IMR-90 (cell line): Measurements from ENCODE around the gene VAT1L. TPM values are rescaled to one million over a fixed set of nuclear protein-coding genes. Genes with fewer than 3 reads are reported as not detected.

ENCODE experiments used
- ATAC-seq: fragments of 200-7000 bp; cut with Tn5 transposase; 2 replicates; pipeline ENCODE4 v1.9.1; 2020; ENCODE audit warnings: low read depth, mild to moderate bottlenecking, moderate library complexity
- BruUV-seq: library from RNA; stranded (reverse); fragments of 400-500 nt; replicated peaks from 2 replicates; lab custom pipeline; 2021; lab: Mats Ljungman, UMichigan
- CTCF ChIA-PET: fragments of 300-600 bp; formaldehyde crosslinking; extraction: SDS; loops from one replicate; lab custom pipeline; 2021; ENCODE audit warnings: antibody characterized with exemption; lab: Yijun Ruan, JAX
- POLR2A ChIA-PET: fragments of 300-600 bp; sonication (Branson Sonifier 250); formaldehyde crosslinking; loops from one replicate; lab custom pipeline; 2022; ENCODE audit warnings: antibody characterized with exemption; ENCODE audit not compliant: unreplicated experiment; lab: Charles Lee
- DNase-seq: peaks from one replicate; pipeline ENCODE4 v3.0.0; 2013
- H2AFZ ChIP-seq: replicated peaks from 2 replicates; pipeline ENCODE3; 2013; ENCODE audit warnings: low read length, mild to moderate bottlenecking; ENCODE audit not compliant: poor library complexity
- H2AK5ac ChIP-seq: 2 replicates; pipeline ENCODE4 v1.6.1; 2013; ENCODE audit warnings: low read depth, low read length, inconsistent platforms
- H2AK9ac ChIP-seq: replicated peaks from 2 replicates; pipeline ENCODE3; 2013; ENCODE audit warnings: mild to moderate bottlenecking, low read depth, low read length, moderate library complexity; ENCODE audit not compliant: poor library complexity
- H2BK120ac ChIP-seq: 2 replicates; pipeline ENCODE4 v1.6.1; 2013; ENCODE audit warnings: low read depth, low read length, inconsistent platforms
- H2BK15ac ChIP-seq: 3 replicates; pipeline ENCODE4 v1.6.1; 2013; ENCODE audit warnings: low read depth, low read length, inconsistent platforms
- H2BK20ac ChIP-seq: 2 replicates; pipeline ENCODE4 v1.6.1; 2013; ENCODE audit warnings: low read depth, mild to moderate bottlenecking, inconsistent platforms, low read length, moderate library complexity
- H2BK5ac ChIP-seq: 2 replicates; pipeline ENCODE4 v1.6.1; 2013; ENCODE audit warnings: mild to moderate bottlenecking, low read depth, low read length, inconsistent platforms; ENCODE audit not compliant: poor library complexity, severe bottlenecking
- H3K14ac ChIP-seq: replicated peaks from 2 replicates; pipeline ENCODE4 v1.6.1; 2013; ENCODE audit warnings: low read depth, low read length, inconsistent platforms
- H3K18ac ChIP-seq: 2 replicates; pipeline ENCODE4 v1.6.1; 2013; ENCODE audit warnings: low read depth, low read length, control low read depth
- H3K23ac ChIP-seq: 2 replicates; pipeline ENCODE4 v1.6.1; 2013; ENCODE audit warnings: low read depth, low read length, inconsistent platforms
- H3K27ac ChIP-seq: 2 replicates; pipeline ENCODE4 v1.5.1; 2013; ENCODE audit warnings: mild to moderate bottlenecking, control low read depth, low read length; ENCODE audit not compliant: insufficient read depth
- H3K27me3 ChIP-seq: 2 replicates; pipeline ENCODE4 v1.6.1; 2013; ENCODE audit warnings: low read length; ENCODE audit not compliant: control insufficient read depth, insufficient read depth
- H3K36me3 ChIP-seq: 2 replicates; pipeline ENCODE4 v1.6.1; 2013; ENCODE audit warnings: low read length, mixed read lengths; ENCODE audit not compliant: control insufficient read depth, insufficient read depth
- H3K4ac ChIP-seq: 2 replicates; pipeline ENCODE4 v1.6.1; 2013; ENCODE audit warnings: low read depth, low read length, inconsistent platforms
- H3K4me1 ChIP-seq: 2 replicates; pipeline ENCODE4 v1.6.1; 2013; ENCODE audit warnings: low read length, mixed read lengths; ENCODE audit not compliant: control insufficient read depth, insufficient read depth
- H3K4me2 ChIP-seq: 2 replicates; pipeline ENCODE4 v1.6.1; 2013; ENCODE audit warnings: low read depth, mild to moderate bottlenecking, control low read depth, low read length, moderate library complexity
- H3K4me3 ChIP-seq: 2 replicates; pipeline ENCODE4 v1.5.1; 2013; ENCODE audit warnings: low read depth, mild to moderate bottlenecking, control low read depth, low read length, moderate library complexity; ENCODE audit not compliant: insufficient read depth
- H3K56ac ChIP-seq: 2 replicates; pipeline ENCODE4 v1.6.1; 2013; ENCODE audit warnings: low read length, inconsistent platforms; ENCODE audit not compliant: insufficient read depth; ENCODE audit errors: extremely low read depth
- H3K79me1 ChIP-seq, 2 experiments: 2 replicates each; pipeline ENCODE4 v1.6.1; 2013; ENCODE audit warnings: low read length in 2 of 2, inconsistent platforms in 1 of 2, low read depth in 1 of 2
- H3K9ac ChIP-seq: 2 replicates; pipeline ENCODE4 v1.6.1; 2013; ENCODE audit warnings: low read depth, low read length, control low read depth
- H3K9me1 ChIP-seq: 2 replicates; pipeline ENCODE4 v1.6.1; 2013; ENCODE audit warnings: low read length, inconsistent platforms; ENCODE audit not compliant: insufficient read depth
- H3K9me3 ChIP-seq: 2 replicates; pipeline ENCODE4 v1.6.1; 2013; ENCODE audit warnings: low read length; ENCODE audit not compliant: control insufficient read depth, insufficient read depth
- H4K20me1 ChIP-seq: 2 replicates; pipeline ENCODE4 v1.6.1; 2013; ENCODE audit warnings: low read length, inconsistent platforms; ENCODE audit not compliant: insufficient read depth
- H4K5ac ChIP-seq: 2 replicates; pipeline ENCODE4 v1.6.1; 2013; ENCODE audit warnings: mild to moderate bottlenecking, low read depth, low read length, control low read depth
- H4K8ac ChIP-seq, 2 experiments: 2 replicates each; pipeline ENCODE4 v1.6.1; 2013; ENCODE audit warnings: low read depth in 2 of 2, low read length in 2 of 2, control low read depth in 1 of 2, inconsistent platforms in 1 of 2
- H4K91ac ChIP-seq: 2 replicates; pipeline ENCODE4 v1.6.1; 2013; ENCODE audit warnings: low read depth, low read length, inconsistent platforms; ENCODE audit not compliant: insufficient read depth
- BHLHE40 ChIP-seq: fragments of 150-350 bp; IDR thresholded peaks from 2 replicates; pipeline ENCODE4 v1.6.1; 2016; ENCODE audit warnings: mild to moderate bottlenecking, low read depth, low read length
- CHD1 ChIP-seq: IDR thresholded peaks from 2 replicates; pipeline ENCODE4 v1.6.1; 2012; ENCODE audit warnings: low read depth, low read length, improper control_type of control experiment
- CTCF ChIP-seq: conservative IDR thresholded peaks from 2 replicates; pipeline ENCODE4 v1.5.1; 2012; ENCODE audit warnings: mild to moderate bottlenecking, low read depth, low read length, improper control_type of control experiment
- ELK1 ChIP-seq: fragments of 150-350 bp; IDR thresholded peaks from 2 replicates; pipeline ENCODE4 v1.6.1; 2016; ENCODE audit warnings: low read depth, mild to moderate bottlenecking, low read length, moderate library complexity, borderline replicate concordance
- FOS ChIP-seq: fragments of 150-350 bp; IDR thresholded peaks from 2 replicates; pipeline ENCODE4 v1.6.1; 2016; ENCODE audit warnings: low read depth, low read length
- MAFK ChIP-seq: IDR thresholded peaks from 2 replicates; pipeline ENCODE4 v1.6.1; 2012; ENCODE audit warnings: low read depth, low read length, improper control_type of control experiment
- MAZ ChIP-seq: IDR thresholded peaks from 2 replicates; pipeline ENCODE4 v1.6.1; 2012; ENCODE audit warnings: low read depth, mild to moderate bottlenecking, low read length, improper control_type of control experiment, moderate library complexity, borderline replicate concordance
- MXI1 ChIP-seq: IDR thresholded peaks from 2 replicates; pipeline ENCODE4 v1.6.1; 2012; ENCODE audit warnings: low read depth, mild to moderate bottlenecking, low read length, moderate library complexity, borderline replicate concordance
- NFE2L2 ChIP-seq: fragments of 150-350 bp; IDR thresholded peaks from 2 replicates; pipeline ENCODE4 v1.6.1; 2016; ENCODE audit warnings: low read depth, mild to moderate bottlenecking, low read length
- POLR2A ChIP-seq: IDR thresholded peaks from 2 replicates; pipeline ENCODE4 v1.6.1; 2012; ENCODE audit warnings: mild to moderate bottlenecking, low read depth, low read length
- RAD21 ChIP-seq: IDR thresholded peaks from 2 replicates; pipeline ENCODE4 v1.6.1; 2012; ENCODE audit warnings: low read length, improper control_type of control experiment
- RCOR1 ChIP-seq: IDR thresholded peaks from 2 replicates; pipeline ENCODE4 v1.6.1; 2012; ENCODE audit warnings: mild to moderate bottlenecking, low read length, improper control_type of control experiment; ENCODE audit not compliant: insufficient replicate concordance
- SMC3 ChIP-seq: fragments of 150-350 bp; IDR thresholded peaks from 2 replicates; pipeline ENCODE4 v1.6.1; 2016; ENCODE audit warnings: low read depth, mild to moderate bottlenecking, antibody characterized with exemption, low read length, moderate library complexity
- WGBS, 2 experiments: methylation state at CpG; one replicate each; pipeline versions ENCODE4 v1.1.5 to v1.1.7; 2013; ENCODE audit warnings: missing lambda C conversion rate in 2 of 2; ENCODE audit not compliant: insufficient read length in 1 of 2; ENCODE audit errors: extremely low coverage in 2 of 2; 5-methylcytosine and 5-hydroxymethylcytosine counted together
- dilution Hi-C: fragments of 300-500 bp; cut with HindIII; formaldehyde crosslinking; loops from one replicate; pipeline ENCODE4 v1.14.3; 2018; ENCODE audit warnings: low sequenced_read_pairs; ENCODE audit not compliant: unreplicated experiment
- in situ Hi-C: fragments of 300-500 bp; cut with MboI; formaldehyde crosslinking; loops from 3 replicates; pipeline ENCODE4 v1.14.3; 2019; ENCODE audit warnings: low sequenced_read_pairs, inconsistent platforms, mixed read lengths
- intact Hi-C: fragments of 100-400 bp; cut with micrococcal nuclease; formaldehyde crosslinking; loops from 2 replicates; pipeline ENCODE4 v1.10.0; 2022
- polyA plus RNA-seq, 3 experiments: library from polyadenylated mRNA; depleted of rRNA; stranded (reverse); fragments of >200 nt; gene quantifications; 2 replicates each; pipeline ENCODE4 v1.2.3, GENCODE V29; 2012; ENCODE audit warnings: low replicate concordance in 1 of 3
- total RNA-seq: library from RNA; depleted of rRNA; stranded (reverse); fragments of >200 nt; gene quantifications from 2 replicates; pipeline ENCODE4 v1.2.3, GENCODE V29; 2012
- TF ChIP-seq, protein P1 (sequence below): fragments of 150-350 bp; IDR thresholded peaks from 2 replicates; pipeline ENCODE4 v1.6.1; 2017; ENCODE audit warnings: mild to moderate bottlenecking, antibody characterized with exemption, low read length, low read depth

VAT1L gene
- total and polyA plus RNA-seq, 2 of the 4 experiments (the other 2 are of a cell fraction): 15.4 to 18.5 TPM

DNA sequence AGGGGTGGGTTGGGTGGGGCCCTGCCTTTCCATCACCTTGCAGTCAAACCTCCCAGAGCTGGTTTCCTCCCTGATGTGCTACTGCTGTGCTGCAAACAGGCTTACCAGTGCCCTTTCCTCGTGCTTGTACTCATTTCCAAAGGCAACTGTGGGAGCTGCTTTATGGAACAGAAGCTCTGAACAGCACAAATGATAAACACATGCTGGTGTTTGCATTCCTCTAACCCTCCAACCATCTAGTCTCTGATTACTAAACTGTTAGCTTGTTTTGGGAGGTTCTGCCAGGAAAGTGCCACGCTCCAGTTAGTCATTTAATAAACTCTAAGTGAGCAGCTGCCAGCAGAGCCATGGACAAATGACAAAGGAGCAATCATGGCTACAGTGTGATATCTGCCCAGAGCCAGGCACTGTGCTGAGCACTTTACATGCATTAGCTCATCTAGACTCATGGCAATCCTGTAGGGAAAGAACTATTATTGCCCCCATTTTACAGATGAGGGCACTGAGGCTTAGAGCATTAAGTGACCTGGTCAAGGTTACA is 110.4 kb downstream of the VAT1L start:
- no peaks in the 10 kb centered on the region for H3K27me3 ChIP-seq
- H3K18ac ChIP-seq: peak overlapping the region; percentile 83
- peak; percentile 89 for ATAC-seq
- no peak overlapping the region for H3K56ac ChIP-seq
- H3K27ac ChIP-seq: peak overlapping the region; percentile 83
- ChIA-PET POLR2A (interaction anchor here (0.7 kb wide), 1 partner anchor 65 kb away, joined by 3 read pairs; no protein-coding TSS in a partner anchor), CTCF (interaction anchor here (0.5 to 1.0 kb wide), 6 partner anchors 10 to 222 kb away, joined by 3 to 8 read pairs (median 3); no protein-coding TSS in a partner anchor)
- BruUV-seq: no TSS peak
- H2BK20ac ChIP-seq: peak overlapping the region; percentile 58; the same call in 1 of the 2 replicates
- H3K36me3 ChIP-seq: no peaks in the 10 kb centered on the region
- 0% methylated on average over 1 of the region's 2 CpGs; no CpG with 5 or more reads in 1 of the 2 experiments for WGBS, 2 experiments
- H2BK15ac ChIP-seq: peak overlapping the region; percentile 83; the same call in 1 of the 3 replicates
- dilution Hi-C loops: no loop called here
- peak overlapping the region; percentile 54; the same call in 1 of the 2 replicates for H3K4me2 ChIP-seq
- no peak overlapping the region for H3K23ac ChIP-seq
- H3K14ac ChIP-seq: 0 out of 2 replicates have a peak overlapping the region, but pooled peaks have one; percentile 27
- H2AK9ac ChIP-seq: no peak overlapping the region
- H3K9me1 ChIP-seq: peaks cover 20% of the 10 kb centered on the region
- DNase-seq: peak; percentile 89
- H2BK5ac ChIP-seq: peak overlapping the region; percentile 63
- no peaks in the 10 kb centered on the region for H3K79me1 ChIP-seq
- peaks cover 27% of the 10 kb centered on the region for H3K4me1 ChIP-seq
- in situ Hi-C loops: no loop called here
- peak overlapping the region; percentile 93; the same call in 1 of the 2 replicates for H2AK5ac ChIP-seq
- H2AFZ ChIP-seq: no peak overlapping the region
- H4K8ac ChIP-seq: peak overlapping the region in 1 of 2 experiments; percentile 4; a peak in 1 of 4 replicates
- H3K4ac ChIP-seq: peak overlapping the region; percentile 73; the same call in 1 of the 2 replicates
- H3K4me3 ChIP-seq: no peak overlapping the region
- intact Hi-C loops: loop anchor here (2.0 to 5.0 kb wide), 2 partner anchors 110 to 176 kb away; partner anchors contain the start of genes NUDT7 and VAT1L
- H4K20me1 ChIP-seq: no peaks in the 10 kb centered on the region
- no peak overlapping the region for H3K9ac ChIP-seq
- peak overlapping the region; percentile 59 for H2BK120ac ChIP-seq
- no peak overlapping the region; the same call in 1 of the 2 replicates for H4K5ac ChIP-seq
- peak overlapping the region; percentile 71; the same call in 1 of the 2 replicates for H4K91ac ChIP-seq
- H3K9me3 ChIP-seq: no peaks in the 10 kb centered on the region
- no peak for TF ChIP-seq POLR2A
- no peak for TF ChIP-seq CTCF
- TF ChIP-seq SMC3: no peak
- no peak for TF ChIP-seq RAD21
- peak; percentile 41; the same call in 1 of the 2 replicates for TF ChIP-seq BHLHE40
- no peak for TF ChIP-seq MAZ
- TF ChIP-seq, protein P1, sequence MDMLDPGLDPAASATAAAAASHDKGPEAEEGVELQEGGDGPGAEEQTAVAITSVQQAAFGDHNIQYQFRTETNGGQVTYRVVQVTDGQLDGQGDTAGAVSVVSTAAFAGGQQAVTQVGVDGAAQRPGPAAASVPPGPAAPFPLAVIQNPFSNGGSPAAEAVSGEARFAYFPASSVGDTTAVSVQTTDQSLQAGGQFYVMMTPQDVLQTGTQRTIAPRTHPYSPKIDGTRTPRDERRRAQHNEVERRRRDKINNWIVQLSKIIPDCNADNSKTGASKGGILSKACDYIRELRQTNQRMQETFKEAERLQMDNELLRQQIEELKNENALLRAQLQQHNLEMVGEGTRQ: no peak
- TF ChIP-seq RCOR1: peak; percentile 87
- no peak for TF ChIP-seq NFE2L2
- TF ChIP-seq CHD1: no peak
- no peak for TF ChIP-seq ELK1
- TF ChIP-seq MXI1: peak; percentile 43; the same call in 1 of the 2 replicates
- TF ChIP-seq MAFK: no peak
- no peak for TF ChIP-seq FOS
